ENCODE results near the gene ATP5PF.
"Not testable (repeated sequence)": the region's sequence is repeated elsewhere in the genome, so short reads cannot be mapped to it uniquely, and the experiment has no call there.

Gene ATP5PF, protein sequence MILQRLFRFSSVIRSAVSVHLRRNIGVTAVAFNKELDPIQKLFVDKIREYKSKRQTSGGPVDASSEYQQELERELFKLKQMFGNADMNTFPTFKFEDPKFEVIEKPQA

GRCh38 chr21:25734904-25735645 is at the start of gene ATP5PF, which contains the start of gene GABPA:
TSS of gene ATP5PF (minus strand) at chr21:25734904. CDS start at chr21:25729794, 5,110 bp downstream.
TSS of gene GABPA (plus strand) at chr21:25734972. CDS start at chr21:25741599, 6,627 bp downstream.
- in situ Hi-C loops (cut with HindIII; ENCODE audit: low sequenced_read_pairs), result no loop called here

- in situ Hi-C loops (cut with HindIII; ENCODE audit: low sequenced_read_pairs), result not testable (repeated sequence)
These were observed 43.6 kb upstream of the ATP5PF start for GRCh38 chr21:25778126-25778875.

DNA sequence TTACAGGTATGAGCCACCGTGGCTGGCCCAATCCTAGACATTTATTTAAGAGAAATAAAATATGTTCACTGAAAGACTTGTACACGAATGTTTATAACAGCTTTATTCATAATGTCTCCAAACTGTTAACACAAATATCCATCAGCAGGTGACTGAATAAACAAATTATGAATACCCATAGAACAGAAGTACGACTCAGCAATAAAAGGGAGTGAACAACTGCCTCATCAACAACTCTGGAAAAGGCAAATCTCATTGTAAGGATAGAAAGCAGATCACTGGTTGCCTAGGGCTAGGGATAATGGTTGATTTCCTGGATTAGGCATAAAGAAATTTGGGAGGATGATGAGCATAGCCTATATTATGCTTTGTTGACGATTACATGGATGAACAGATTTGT is 41.7 kb upstream of the ATP5PF start:
- in situ Hi-C loops (cut with HindIII; ENCODE audit: low sequenced_read_pairs), result no loop called here

- in situ Hi-C loops (cut with HindIII; ENCODE audit: low sequenced_read_pairs), result no loop called here
These were observed 38.0 kb upstream of the ATP5PF start for GRCh38 chr21:25772686-25773085.

DNA sequence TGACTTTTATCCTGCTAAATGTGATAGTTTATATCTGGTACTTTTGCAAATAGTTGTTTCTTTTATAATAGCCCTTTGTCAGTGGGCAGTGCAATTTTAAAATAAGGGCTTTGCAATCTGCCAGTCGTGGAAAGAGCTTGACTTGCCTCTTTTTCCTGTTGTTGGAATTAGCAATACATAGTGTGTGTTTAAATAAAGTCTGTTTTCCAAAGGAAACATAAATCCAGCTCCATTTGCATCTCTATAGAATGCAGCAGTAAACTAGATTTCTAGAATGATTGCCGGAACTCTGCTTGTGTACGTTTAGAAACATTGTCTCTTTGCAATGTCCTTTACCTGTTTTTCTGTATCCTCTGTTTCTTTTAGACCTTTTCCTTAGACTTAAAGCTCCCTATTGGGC is 33.2 kb upstream of the ATP5PF start:
- in situ Hi-C loops (cut with HindIII; ENCODE audit: low sequenced_read_pairs), result no loop called here

- in situ Hi-C loops (cut with HindIII; ENCODE audit: low sequenced_read_pairs), result no loop called here
These were observed 29.4 kb upstream of the ATP5PF start for GRCh38 chr21:25764065-25764464.

DNA sequence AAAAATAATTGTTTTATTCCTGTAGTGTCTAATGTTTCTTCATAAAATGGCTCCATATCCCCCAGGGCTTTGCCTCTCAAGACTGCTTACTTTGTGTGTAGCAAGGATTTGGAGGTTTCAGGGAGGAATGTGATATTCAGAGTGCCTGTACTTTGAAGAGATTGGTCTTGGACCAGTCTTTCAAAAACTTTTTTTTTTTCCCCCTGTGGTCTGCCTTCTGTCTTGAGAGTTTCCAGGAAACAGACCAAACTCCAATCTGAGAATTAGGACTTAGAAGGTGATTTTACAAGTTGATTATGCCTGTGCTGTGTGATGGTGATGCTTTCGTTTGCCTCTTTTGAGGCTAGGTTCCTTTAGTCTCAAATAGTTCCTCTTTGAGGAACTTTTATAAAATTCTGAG is 26.0 kb upstream of the ATP5PF start:
- in situ Hi-C loops (cut with HindIII; ENCODE audit: low sequenced_read_pairs), result no loop called here

DNA sequence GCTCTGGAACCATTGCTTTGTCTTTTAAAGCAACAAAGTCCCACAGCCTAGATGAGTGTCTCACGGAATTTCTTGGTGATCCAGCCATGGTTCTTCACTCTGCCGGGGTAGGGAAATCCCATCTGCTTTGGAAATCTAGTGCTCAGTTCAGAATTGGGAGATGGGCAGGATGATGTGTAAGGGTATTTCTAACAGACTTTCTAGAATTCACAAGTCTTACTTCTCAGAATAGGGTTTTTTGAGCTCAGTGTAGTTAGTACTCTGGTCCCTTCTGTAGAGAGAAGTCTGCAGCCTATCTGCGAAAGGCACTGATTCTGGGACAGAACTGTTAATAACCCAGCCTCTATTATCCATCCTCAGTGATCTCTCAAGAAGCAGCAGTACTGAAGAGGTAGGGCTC is 25.4 kb upstream of the ATP5PF start:
- in situ Hi-C loops (cut with HindIII; ENCODE audit: low sequenced_read_pairs), result no loop called here

- in situ Hi-C loops (cut with HindIII; ENCODE audit: low sequenced_read_pairs), result no loop called here
These were observed 24.9 kb upstream of the ATP5PF start for GRCh38 chr21:25759573-25759972.

DNA sequence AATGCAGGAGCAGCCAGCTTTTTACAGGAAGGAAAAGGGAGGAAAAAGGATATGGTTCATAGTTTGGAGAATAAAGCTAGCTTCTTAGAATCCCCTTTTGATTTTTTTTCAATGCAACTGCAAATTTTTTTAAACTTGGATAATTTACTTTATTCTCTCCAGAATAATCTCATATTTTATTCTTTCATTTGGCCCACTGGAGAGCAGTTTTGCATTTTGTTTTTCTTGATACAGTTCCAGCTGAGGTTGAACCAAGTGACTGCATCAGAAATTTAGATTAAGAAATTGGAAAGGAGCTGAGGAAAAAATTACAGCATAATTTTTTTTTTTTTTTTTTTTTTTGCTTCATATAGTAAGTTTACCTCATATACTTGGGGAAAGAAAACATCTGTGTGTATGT is 22.8 kb upstream of the ATP5PF start:
- in situ Hi-C loops (cut with HindIII; ENCODE audit: low sequenced_read_pairs), result no loop called here

- in situ Hi-C loops (cut with HindIII; ENCODE audit: low sequenced_read_pairs), result no loop called here
These were observed 21.7 kb upstream of the ATP5PF start for GRCh38 chr21:25756190-25756932.

DNA sequence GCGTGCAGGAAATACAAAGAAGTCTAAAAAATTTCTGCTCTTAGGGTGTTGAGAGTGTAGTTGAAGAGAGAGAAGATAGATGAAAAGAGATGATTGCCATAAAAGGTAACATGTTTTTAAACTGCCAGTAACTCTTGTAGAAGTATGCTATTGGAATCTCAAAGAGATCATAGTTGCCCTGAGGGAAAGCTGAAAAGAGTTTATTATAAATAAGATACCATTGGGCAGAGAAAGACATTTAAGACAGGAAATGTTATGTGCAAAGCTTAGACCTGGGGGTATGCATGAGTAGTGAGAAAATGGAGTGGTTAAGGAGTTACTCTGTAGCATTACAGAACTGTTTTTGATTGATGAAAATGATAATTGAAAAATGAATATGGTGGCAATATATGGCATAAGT is 17.7 kb upstream of the ATP5PF start:
- in situ Hi-C loops (cut with HindIII; ENCODE audit: low sequenced_read_pairs), result no loop called here

- in situ Hi-C loops (cut with HindIII; ENCODE audit: low sequenced_read_pairs), result no loop called here
These were observed 15.4 kb upstream of the ATP5PF start for GRCh38 chr21:25750085-25750484.

- in situ Hi-C loops (cut with HindIII; ENCODE audit: low sequenced_read_pairs), result loop anchor here (5.0 kb wide), 1 partner anchor 102 kb away; no protein-coding TSS in a partner anchor
These were observed 10.2 kb upstream of the ATP5PF start for GRCh38 chr21:25744854-25745253.

GRCh38 chr21:25742900-25743299 is 8.2 kb upstream of the ATP5PF start:
- in situ Hi-C loops (cut with HindIII; ENCODE audit: low sequenced_read_pairs), result loop anchor here (5.0 kb wide), 1 partner anchor 104 kb away; no protein-coding TSS in a partner anchor

DNA sequence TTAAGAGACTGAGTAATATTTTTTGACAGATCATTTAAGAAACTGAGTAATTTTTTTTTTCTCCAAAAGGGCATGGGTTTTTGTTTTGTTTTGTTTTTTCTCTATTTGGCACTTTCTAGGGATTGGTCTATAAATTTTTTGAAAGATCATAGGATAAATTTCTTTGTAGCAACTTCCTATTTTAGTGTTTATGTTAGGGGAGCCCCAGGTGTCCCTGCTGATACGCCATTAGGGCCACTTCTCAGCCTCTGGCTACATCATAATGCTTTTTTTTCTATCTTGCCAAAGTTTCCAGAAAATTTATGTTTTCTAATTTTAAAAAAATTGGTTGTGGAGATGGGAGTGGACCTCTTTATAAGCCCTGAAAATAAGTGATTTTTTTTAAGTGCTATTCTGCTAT is 2.7 kb upstream of the ATP5PF start:
- in situ Hi-C loops (cut with HindIII; ENCODE audit: low sequenced_read_pairs), result no loop called here

DNA sequence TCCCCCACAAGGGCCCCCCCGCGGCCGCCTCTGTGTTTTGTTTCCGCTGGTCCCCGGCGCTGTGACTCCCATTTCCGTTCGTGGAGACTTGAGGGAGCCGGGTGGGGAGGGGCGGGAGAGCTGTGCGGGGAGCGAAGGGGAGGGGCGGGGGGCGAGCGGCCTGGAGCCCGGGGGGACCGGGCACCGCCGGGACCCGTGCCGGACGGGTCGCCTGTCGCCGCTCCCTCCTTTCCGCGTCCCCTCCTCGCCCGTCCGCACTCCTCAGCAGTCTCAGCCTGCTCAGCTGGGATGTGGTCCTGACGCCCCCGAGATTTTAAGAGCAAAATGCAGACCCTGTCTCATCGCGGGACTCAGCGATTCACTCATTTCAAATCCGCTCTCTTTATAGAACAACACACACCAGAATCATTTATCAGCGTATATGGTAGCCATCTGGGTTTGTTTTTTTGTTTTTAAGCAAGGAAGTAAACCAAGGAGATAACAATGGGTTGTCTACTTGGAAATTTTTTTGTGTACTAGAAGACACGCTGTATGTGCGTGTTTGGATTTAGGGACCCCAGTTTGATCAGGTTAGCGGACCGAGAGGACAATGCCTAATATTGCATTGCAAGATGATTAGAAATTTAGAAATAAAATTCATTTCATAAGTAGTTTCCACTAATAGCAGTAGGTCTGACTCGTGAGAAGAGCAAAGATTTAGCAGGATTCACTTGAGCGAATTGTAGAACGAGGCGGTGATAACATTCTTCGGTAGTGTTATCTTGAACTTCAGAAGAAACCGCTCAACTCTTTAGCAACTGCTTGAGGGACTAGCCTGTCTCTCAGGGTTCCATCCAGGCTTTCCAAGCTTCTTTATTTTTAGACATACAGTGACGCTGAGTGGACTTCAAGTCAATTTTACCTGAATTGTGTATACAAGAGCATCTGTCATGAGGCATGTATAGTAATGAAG is 1.2 kb upstream of the ATP5PF start:
- in situ Hi-C loops (cut with HindIII; ENCODE audit: low sequenced_read_pairs), result no loop called here

- in situ Hi-C loops (cut with HindIII; ENCODE audit: low sequenced_read_pairs), result no loop called here
These were observed 125 bp downstream of the ATP5PF start for GRCh38 chr21:25734654-25734903.

- in situ Hi-C loops (cut with HindIII; ENCODE audit: low sequenced_read_pairs), result no loop called here
These were observed 648 bp downstream of the ATP5PF start for GRCh38 chr21:25733859-25734653.
